ENCODE results near the gene SEMA3B. TPM values are rescaled to one million over a fixed set of nuclear protein-coding genes. Genes with fewer than 3 reads are reported as not detected.

Gene SEMA3B
- total and polyA plus RNA-seq, 2 of the 4 experiments (the other 2 are of a cell fraction), result 4.3 to 29.3 TPM

- Histone ChIP-seq H3K23ac (ENCODE audit: low read depth, low read length) (no peak overlapping the region), H2BK5ac (ENCODE audit: low read depth, low read length, poor library complexity, severe bottlenecking) (no peak overlapping the region), H2BK120ac (ENCODE audit: low read depth, low read length) (no peak overlapping the region), H3K9me3 (ENCODE audit: control insufficient read depth, insufficient read depth, low read length) (no peaks in the 10 kb centered on the region), H3K27ac (ENCODE audit: insufficient read depth, low read length) (no peak overlapping the region), H3K27me3 (ENCODE audit: control insufficient read depth, insufficient read depth, low read length) (no peaks in the 10 kb centered on the region), H3K4me3 (ENCODE audit: insufficient read depth, low read depth, low read length) (no peak overlapping the region), H4K8ac (ENCODE audit: low read depth in 2 of 2, low read length in 2 of 2) (no peak overlapping the region), H4K5ac (ENCODE audit: low read depth, low read length) (no peak overlapping the region), H2BK15ac (ENCODE audit: low read depth, low read length) (no peak overlapping the region), H3K9ac (ENCODE audit: low read depth, low read length) (no peak overlapping the region), H3K36me3 (ENCODE audit: control insufficient read depth, insufficient read depth, low read length) (peaks cover 38% of the 10 kb centered on the region), H2AFZ (replicated peaks; ENCODE audit: low read length, poor library complexity) (no peak overlapping the region), H3K14ac (replicated peaks; ENCODE audit: low read depth, low read length) (no peak overlapping the region), H3K4me2 (ENCODE audit: low read depth, low read length) (no peak overlapping the region), H4K91ac (ENCODE audit: insufficient read depth, low read depth, low read length) (no peak overlapping the region), H3K56ac (ENCODE audit: extremely low read depth, insufficient read depth, low read length) (no peak overlapping the region), H2BK20ac (ENCODE audit: low read depth, low read length) (no peak overlapping the region), H3K79me1 (ENCODE audit: low read depth in 1 of 2, low read length in 2 of 2) (peaks cover 29 to 57% of the 10 kb centered on the region in 2 experiments), H3K4me1 (ENCODE audit: control insufficient read depth, insufficient read depth, low read length) (peaks cover 25% of the 10 kb centered on the region), H2AK9ac (replicated peaks; ENCODE audit: low read depth, low read length, poor library complexity) (no peak overlapping the region), H4K20me1 (ENCODE audit: insufficient read depth, low read length) (0 out of 2 replicates have a peak, but pooled peaks cover 18% of the 10 kb centered on the region), H2AK5ac (ENCODE audit: low read depth, low read length) (no peak overlapping the region), H3K18ac (ENCODE audit: low read depth, low read length) (no peak overlapping the region), H3K9me1 (ENCODE audit: insufficient read depth, low read length) (peaks cover 23% of the 10 kb centered on the region), H3K4ac (ENCODE audit: low read depth, low read length) (no peak overlapping the region)
- intact Hi-C loops (cut with micrococcal nuclease), result no loop called here
- DNase-seq (no peak), ATAC-seq (ENCODE audit: low read depth) (no peak)
- TSS peak; percentile 38 for BruUV-seq (replicated peaks)
- WGBS, 2 experiments (ENCODE audit: extremely low coverage in 2 of 2, insufficient read length in 1 of 2), result 95% methylated on average over 10 of the region's 11 CpGs; no CpG with 5 or more reads in 1 of the 2 experiments
- TF ChIP-seq SMC3 (IDR thresholded peaks at IDR 0.05; ENCODE audit: low read depth, low read length) (no peak), BHLHE40 (IDR thresholded peaks at IDR 0.05; ENCODE audit: low read depth, low read length) (no peak), CTCF (conservative IDR thresholded peaks at IDR 0.05; ENCODE audit: low read depth, low read length) (no peak), RFX5 (IDR thresholded peaks at IDR 0.05; ENCODE audit: low read depth, low read length) (no peak)
- ChIA-PET POLR2A (ENCODE audit: unreplicated experiment) (no interaction called here), CTCF (no interaction called here)
- dilution Hi-C loops (cut with HindIII; ENCODE audit: low sequenced_read_pairs, unreplicated experiment), result no loop called here
- in situ Hi-C loops (cut with MboI; ENCODE audit: low sequenced_read_pairs), result no loop called here
These were observed 49.2 kb downstream of the SEMA3B start for GRCh38 chr3:50318163-50318562.
